Ascending aorta (tissue), 2 donors: ENCODE measurements around the gene KLRF2. TPM values are rescaled to one million over a fixed set of nuclear protein-coding genes. Genes with fewer than 3 reads are reported as not detected.

Experiments used
- DNase-seq, 2 donors: peaks; one replicate each; pipeline ENCODE4 v3.0.0-alpha.2; 2019; ENCODE audit warnings: low spot score in 2 of 2
- H3K27ac ChIP-seq, 2 donors: fragments of 200-600 bp; sonication (generic); one replicate each; pipeline ENCODE4 v1.5.1; 2016 to 2017; ENCODE audit warnings: mild to moderate bottlenecking in 1 of 2
- H3K27me3 ChIP-seq: fragments of 200-600 bp; sonication (generic); one replicate; pipeline ENCODE4 v1.5.1; 2017
- H3K36me3 ChIP-seq, 2 donors: fragments of 200-600 bp; sonication (generic); one replicate each; pipeline ENCODE4 v1.5.1; 2016
- H3K4me1 ChIP-seq, 2 donors: fragments of 200-600 bp; sonication (generic); one replicate each; pipeline ENCODE4 v1.5.1; 2016 to 2017; ENCODE audit warnings: mild to moderate bottlenecking in 1 of 2
- H3K4me3 ChIP-seq, 2 donors: fragments of 200-600 bp; sonication (generic); one replicate each; pipeline ENCODE4 v1.5.1; 2016 to 2017; ENCODE audit warnings: mild to moderate bottlenecking in 1 of 2
- H3K9me3 ChIP-seq, 2 donors: fragments of 200-600 bp; sonication (generic); one replicate each; pipeline ENCODE4 v1.5.1; 2016
- intact Hi-C: fragments of 100-400 bp; cut with DNase I; formaldehyde crosslinking; loops from one replicate; pipeline ENCODE4 v1.15.1; 2023
- total RNA-seq: library from RNA; depleted of rRNA; stranded (reverse); fragments of >200 nt; gene quantifications from one replicate; pipeline ENCODE4 v1.1.0, GENCODE V29; 2016
- TF ChIP-seq, protein P1 (sequence below), 3 experiments: fragments of 200-600 bp in 2 of 3; fragments of 450-650 bp in 1 of 3; sonication (generic) in 2 of 3; IDR thresholded peaks; one replicate each; pipeline ENCODE4 v1.5.1; 2016 to 2019; ENCODE audit warnings: antibody characterized with exemption in 3 of 3, mild to moderate bottlenecking in 1 of 3, moderate library complexity in 1 of 3

The KLRF2 gene
- total RNA-seq, 1 donor from 2014 or later = not detected

GRCh38 chr12:9888665-9889273 lies 7.5 kb downstream of the KLRF2 start:
- H3K36me3 ChIP-seq = no peaks in the 10 kb centered on the region
- no peak overlapping the region for H3K27ac ChIP-seq
- no peaks in the 10 kb centered on the region for H3K9me3 ChIP-seq
- TF ChIP-seq, protein P1, sequence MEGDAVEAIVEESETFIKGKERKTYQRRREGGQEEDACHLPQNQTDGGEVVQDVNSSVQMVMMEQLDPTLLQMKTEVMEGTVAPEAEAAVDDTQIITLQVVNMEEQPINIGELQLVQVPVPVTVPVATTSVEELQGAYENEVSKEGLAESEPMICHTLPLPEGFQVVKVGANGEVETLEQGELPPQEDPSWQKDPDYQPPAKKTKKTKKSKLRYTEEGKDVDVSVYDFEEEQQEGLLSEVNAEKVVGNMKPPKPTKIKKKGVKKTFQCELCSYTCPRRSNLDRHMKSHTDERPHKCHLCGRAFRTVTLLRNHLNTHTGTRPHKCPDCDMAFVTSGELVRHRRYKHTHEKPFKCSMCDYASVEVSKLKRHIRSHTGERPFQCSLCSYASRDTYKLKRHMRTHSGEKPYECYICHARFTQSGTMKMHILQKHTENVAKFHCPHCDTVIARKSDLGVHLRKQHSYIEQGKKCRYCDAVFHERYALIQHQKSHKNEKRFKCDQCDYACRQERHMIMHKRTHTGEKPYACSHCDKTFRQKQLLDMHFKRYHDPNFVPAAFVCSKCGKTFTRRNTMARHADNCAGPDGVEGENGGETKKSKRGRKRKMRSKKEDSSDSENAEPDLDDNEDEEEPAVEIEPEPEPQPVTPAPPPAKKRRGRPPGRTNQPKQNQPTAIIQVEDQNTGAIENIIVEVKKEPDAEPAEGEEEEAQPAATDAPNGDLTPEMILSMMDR (IDR thresholded peaks at IDR 0.05) = no peak
- H3K4me3 ChIP-seq = no peak overlapping the region
- H3K27me3 ChIP-seq = no peaks in the 10 kb centered on the region
- H3K4me1 ChIP-seq = no peaks in the 10 kb centered on the region
- DNase-seq = no peak
- intact Hi-C loops = no loop called here

- Histone ChIP-seq H3K9me3 (no peaks in the 10 kb centered on the region), H3K27me3 (no peaks in the 10 kb centered on the region), H3K36me3 (no peaks in the 10 kb centered on the region), H3K27ac (no peak overlapping the region), H3K4me1 (no peaks in the 10 kb centered on the region), H3K4me3 (no peak overlapping the region)
- intact Hi-C loops = no loop called here
- TF ChIP-seq, protein P1 (IDR thresholded peaks at IDR 0.05) = no peak
- no peak for DNase-seq
Measured at GRCh38 chr12:9895215-9895971, 14.1 kb downstream of the KLRF2 start.

DNA sequence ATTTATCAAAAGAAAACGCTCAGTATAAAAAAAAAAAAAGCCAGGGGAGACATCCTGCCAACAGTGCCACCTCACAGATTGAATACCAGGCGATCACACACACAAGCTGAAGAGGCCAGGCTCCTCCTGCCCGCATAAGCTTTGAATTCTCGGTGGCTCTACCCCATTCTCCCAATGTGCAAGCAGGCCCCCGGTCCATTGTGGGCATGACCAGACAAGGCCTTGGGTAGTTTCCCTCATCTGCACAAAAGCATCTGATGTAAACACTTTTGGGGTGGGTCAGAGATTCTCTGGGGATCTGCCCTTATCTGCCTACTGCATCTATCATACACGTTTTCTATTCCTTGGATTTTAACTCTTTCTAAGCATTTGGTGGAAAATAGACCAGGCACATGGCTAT lies 16.2 kb downstream of the KLRF2 start:
- Histone ChIP-seq H3K27me3 (no peaks in the 10 kb centered on the region), H3K27ac (no peak overlapping the region), H3K4me3 (no peak overlapping the region), H3K9me3 (no peaks in the 10 kb centered on the region), H3K4me1 (no peaks in the 10 kb centered on the region), H3K36me3 (no peaks in the 10 kb centered on the region)
- TF ChIP-seq, protein P1 (IDR thresholded peaks at IDR 0.05) = no peak
- no peak for DNase-seq
- intact Hi-C loops = no loop called here

GRCh38 chr12:9899209-9899608 lies 17.9 kb downstream of the KLRF2 start:
- no peak for DNase-seq
- TF ChIP-seq, protein P1 (IDR thresholded peaks at IDR 0.05) = no peak
- Histone ChIP-seq H3K9me3 (no peaks in the 10 kb centered on the region), H3K4me1 (no peaks in the 10 kb centered on the region), H3K4me3 (no peak overlapping the region), H3K27me3 (no peaks in the 10 kb centered on the region), H3K36me3 (no peaks in the 10 kb centered on the region), H3K27ac (no peak overlapping the region)
- intact Hi-C loops = no loop called here

DNA sequence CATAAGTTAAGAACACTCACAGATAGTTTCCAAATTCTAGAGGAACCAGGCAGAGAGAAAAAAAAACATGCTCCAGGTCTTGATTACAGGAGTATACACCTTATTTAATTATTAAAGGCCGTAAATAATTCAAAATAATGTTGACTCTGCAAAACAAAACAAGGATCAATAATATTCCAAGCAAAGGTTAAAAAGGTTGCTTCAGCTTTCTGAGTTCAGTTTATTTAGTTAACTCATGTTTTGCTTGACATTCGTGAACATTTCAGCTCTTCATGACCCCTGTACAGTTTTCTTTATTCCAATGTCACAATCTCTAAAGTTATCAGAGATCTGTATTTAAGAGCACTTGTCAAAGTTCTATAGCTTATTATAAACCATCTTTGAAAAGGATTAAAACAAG lies 19.6 kb downstream of the KLRF2 start:
- Histone ChIP-seq H3K27ac (no peak overlapping the region), H3K9me3 (no peaks in the 10 kb centered on the region), H3K4me1 (no peaks in the 10 kb centered on the region), H3K4me3 (no peak overlapping the region), H3K27me3 (no peaks in the 10 kb centered on the region), H3K36me3 (no peaks in the 10 kb centered on the region)
- no peak for DNase-seq
- intact Hi-C loops = no loop called here
- TF ChIP-seq, protein P1 (IDR thresholded peaks at IDR 0.05) = no peak
